Measurements from ENCODE around the gene CLEC16A. TPM values are rescaled to one million over a fixed set of nuclear protein-coding genes. Genes with fewer than 3 reads are reported as not detected.

Gene CLEC16A
- total and polyA plus RNA-seq, 2 experiments from 2014 or later: 9.9 to 24.1 TPM

GRCh38 chr16:10984509-10984908 is 40.1 kb downstream of the CLEC16A start:
- TF ChIP-seq JUNB (IDR thresholded peaks at IDR 0.05; ENCODE audit: unreplicated experiment): no peak
- TF ChIP-seq POLR2AphosphoS5 (IDR thresholded peaks at IDR 0.05; ENCODE audit: low read depth): no peak
- no peak for TF ChIP-seq ETS1 (IDR thresholded peaks at IDR 0.05)
- TF ChIP-seq EZH2 (IDR thresholded peaks at IDR 0.05; ENCODE audit: low read depth, unreplicated experiment): no peak
- TF ChIP-seq ZNF331 (CRISPR knock-in tag; IDR thresholded peaks at IDR 0.05; ENCODE audit: low read depth): no peak
- TF ChIP-seq NANOG (IDR thresholded peaks at IDR 0.05; ENCODE audit: borderline replicate concordance): no peak
- no peak for DNase-seq (ENCODE audit: low spot score)
- Mint-ChIP-seq H3K9me3 (no peaks in the 10 kb centered on the region), H3K27me3 (ENCODE audit: insufficient read depth, low read depth, poor library complexity) (peaks cover 4% of the 10 kb centered on the region), H3K4me1 (peaks cover 8% of the 10 kb centered on the region), H3K36me3 (ENCODE audit: low read depth) (no peaks in the 10 kb centered on the region), H3K4me3 (no peak overlapping the region), H3K27ac (no peak overlapping the region)
- Histone ChIP-seq H3K4me2 (no peak overlapping the region), H3K79me2 (replicated peaks; ENCODE audit: insufficient read depth) (no peaks in the 10 kb centered on the region), H3K36me3 (ENCODE audit: insufficient read depth) (no peaks in the 10 kb centered on the region; the same call in 1 of the 2 replicates), H3K27ac (ENCODE audit: low read depth) (no peak overlapping the region), H3K4me3 (no peak overlapping the region), H4K20me1 (replicated peaks; ENCODE audit: insufficient read depth) (no peaks in the 10 kb centered on the region), H3K27me3 (ENCODE audit: insufficient read depth) (no peaks in the 10 kb centered on the region), H2AFZ (no peak overlapping the region), H3F3A (replicated peaks; ENCODE audit: low read depth) (no peaks in the 10 kb centered on the region), H3K9me2 (ENCODE audit: insufficient read depth) (no peaks in the 10 kb centered on the region), H3K4me1 (ENCODE audit: insufficient read depth) (no peaks in the 10 kb centered on the region)
- ATAC-seq: no peak

- H3K4me1 Mint-ChIP-seq: peaks cover 1% of the 10 kb centered on the region; the same call in 2 of the 3 replicates
- ATAC-seq: no peak
- H3K4me2 ChIP-seq: no peak overlapping the region
- TF ChIP-seq ZNF462 (CRISPR knock-in tag; IDR thresholded peaks at IDR 0.05) (no peak), ETS1 (IDR thresholded peaks at IDR 0.05) (no peak), EZH2 (IDR thresholded peaks at IDR 0.05; ENCODE audit: low read depth, unreplicated experiment) (no peak), REST (IDR thresholded peaks at IDR 0.05; ENCODE audit: unreplicated experiment) (no peak)
Observed at GRCh38 chr16:10987361-10988163, 43.2 kb downstream of the CLEC16A start.

More at GRCh38 chr16:10987361-10988163, 43.2 kb downstream of the CLEC16A start:
- Histone ChIP-seq H4K20me1 (replicated peaks; ENCODE audit: insufficient read depth) (no peaks in the 10 kb centered on the region; the same call in 1 of the 2 replicates), H3K27me3 (ENCODE audit: insufficient read depth) (no peaks in the 10 kb centered on the region), H3K27ac (ENCODE audit: low read depth) (no peak overlapping the region), H3K36me3 (ENCODE audit: insufficient read depth) (no peaks in the 10 kb centered on the region; the same call in 1 of the 2 replicates), H3K4me3 (no peak overlapping the region), H2AFZ (no peak overlapping the region), H3K79me2 (replicated peaks; ENCODE audit: insufficient read depth) (no peaks in the 10 kb centered on the region), H3K9me2 (ENCODE audit: insufficient read depth) (no peaks in the 10 kb centered on the region), H3K4me1 (ENCODE audit: insufficient read depth) (no peaks in the 10 kb centered on the region), H3F3A (replicated peaks; ENCODE audit: low read depth) (no peaks in the 10 kb centered on the region)
- Mint-ChIP-seq H3K36me3 (ENCODE audit: low read depth) (peaks cover 3% of the 10 kb centered on the region; the same call in 2 of the 3 replicates), H3K4me3 (no peak overlapping the region), H3K9me3 (no peaks in the 10 kb centered on the region), H3K27ac (no peak overlapping the region), H3K27me3 (ENCODE audit: insufficient read depth, low read depth, poor library complexity) (peaks cover 14% of the 10 kb centered on the region)
- DNase-seq (ENCODE audit: low spot score): no peak

Measured in GM23338 (cell line).